ENCODE data around the gene UBL5.

The UBL5 gene

GRCh38 chr19:9854282-9854846 lies 26.6 kb downstream of the UBL5 start:
- no peak for DNase-seq (ENCODE audit: low spot score)

- DNase-seq (ENCODE audit: low spot score): no peak
These were observed 28.9 kb downstream of the UBL5 start for GRCh38 chr19:9856609-9857008.

GRCh38 chr19:9857076-9857721 lies 29.5 kb downstream of the UBL5 start:
- DNase-seq (ENCODE audit: low spot score): no peak

- DNase-seq (ENCODE audit: low spot score): no peak
These were observed 30.4 kb downstream of the UBL5 start for GRCh38 chr19:9857920-9858746.

- no peak for DNase-seq (ENCODE audit: low spot score)
These were observed 31.0 kb downstream of the UBL5 start for GRCh38 chr19:9858766-9859165.

GRCh38 chr19:9860407-9860806 lies 32.7 kb downstream of the UBL5 start:
- DNase-seq (ENCODE audit: low spot score): no peak

GRCh38 chr19:9861503-9861902 lies 33.8 kb downstream of the UBL5 start:
- no peak for DNase-seq (ENCODE audit: low spot score)

GRCh38 chr19:9862938-9863337 lies 35.2 kb downstream of the UBL5 start:
- DNase-seq (ENCODE audit: low spot score): no peak

- DNase-seq (ENCODE audit: low spot score): no peak
These were observed 36.0 kb downstream of the UBL5 start for GRCh38 chr19:9863759-9864158.

GRCh38 chr19:9865732-9866501 lies 38.2 kb downstream of the UBL5 start:
- no peak for DNase-seq (ENCODE audit: low spot score)

- DNase-seq (ENCODE audit: low spot score): no peak
These were observed 41.4 kb downstream of the UBL5 start for GRCh38 chr19:9868983-9869617.

GRCh38 chr19:9871626-9872338 lies 44.1 kb downstream of the UBL5 start:
- no peak for DNase-seq (ENCODE audit: low spot score)

GRCh38 chr19:9872618-9873242 lies 45.0 kb downstream of the UBL5 start:
- no peak for DNase-seq (ENCODE audit: low spot score)

- no peak for DNase-seq (ENCODE audit: low spot score)
These were observed 47.4 kb downstream of the UBL5 start for GRCh38 chr19:9875031-9875627.

GRCh38 chr19:9875796-9876195 lies 48.1 kb downstream of the UBL5 start:
- no peak for DNase-seq (ENCODE audit: low spot score)

GRCh38 chr19:9877780-9878510 lies 50.2 kb downstream of the UBL5 start:
- no peak for DNase-seq (ENCODE audit: low spot score)

- DNase-seq (ENCODE audit: low spot score): no peak
These were observed 50.9 kb downstream of the UBL5 start for GRCh38 chr19:9878511-9879196.
